Astrocyte of the hippocampus (primary cell): ENCODE data around the gene ELMO1.
"Not testable (repeated sequence)": the region's sequence is repeated elsewhere in the genome, so short reads cannot be mapped to it uniquely, and the experiment has no call there.

ENCODE experiments used
- DNase-seq: peaks from one replicate; pipeline ENCODE4 v3.0.0; 2011; ENCODE audit warnings: low read depth, low spot score

ELMO1 gene

DNA sequence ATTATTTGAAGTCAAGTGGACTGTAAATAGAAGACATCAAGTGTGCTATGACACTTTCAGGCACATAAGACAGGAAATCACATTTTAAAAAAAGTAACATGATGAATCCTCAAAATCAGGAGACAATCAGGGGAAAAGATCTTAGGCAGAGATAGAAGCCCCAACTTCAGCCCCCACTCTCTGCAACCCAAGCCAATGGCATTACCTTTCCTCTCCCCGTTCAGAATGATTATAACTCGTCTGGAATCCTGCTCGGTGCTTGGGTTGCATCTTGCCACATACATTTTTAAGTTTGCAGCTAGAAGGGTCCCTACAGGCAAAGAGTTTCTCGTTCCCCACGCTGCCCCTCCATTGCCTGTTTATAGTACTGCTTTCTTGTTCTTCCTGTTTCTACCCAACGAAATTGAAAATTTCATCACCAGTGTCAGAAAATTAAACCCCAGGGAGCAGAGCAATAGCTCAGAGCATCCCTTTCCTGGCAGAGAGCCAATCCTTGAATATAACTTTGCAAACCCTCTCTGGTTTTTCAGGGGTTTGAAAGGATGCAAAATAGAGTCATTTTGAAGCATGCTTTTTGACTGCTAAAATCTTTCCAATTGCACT is 463.9 kb downstream of the ELMO1 start:
- DNase-seq = no peak

- no peak for DNase-seq
Measured at GRCh38 chr7:36984041-36984521, 464.6 kb downstream of the ELMO1 start.

- no peak for DNase-seq
Measured at GRCh38 chr7:36982766-36983165, 465.9 kb downstream of the ELMO1 start.

GRCh38 chr7:36979810-36980248 is 468.8 kb downstream of the ELMO1 start:
- DNase-seq = peak; percentile 92

- no peak for DNase-seq
Measured at GRCh38 chr7:36978461-36978860, 470.2 kb downstream of the ELMO1 start.

DNA sequence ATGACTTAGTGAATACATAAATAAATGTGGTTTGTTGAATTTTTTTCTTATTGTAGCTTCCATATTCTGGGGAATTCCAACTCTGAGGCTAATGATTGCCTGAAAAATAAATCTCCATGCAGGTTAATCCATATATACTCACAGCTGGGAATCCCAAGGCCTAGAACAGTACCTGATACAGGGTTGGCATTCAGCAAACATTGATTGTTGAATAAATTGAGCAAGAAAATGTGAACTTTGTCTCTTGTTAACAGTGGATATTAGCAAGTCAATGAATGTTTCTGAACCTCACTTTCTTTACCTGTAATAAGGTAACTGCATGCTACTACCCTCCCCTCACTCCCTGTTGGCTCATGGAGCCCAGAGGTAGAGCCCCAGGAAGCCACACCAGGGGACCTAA is 470.8 kb downstream of the ELMO1 start:
- DNase-seq = no peak

DNA sequence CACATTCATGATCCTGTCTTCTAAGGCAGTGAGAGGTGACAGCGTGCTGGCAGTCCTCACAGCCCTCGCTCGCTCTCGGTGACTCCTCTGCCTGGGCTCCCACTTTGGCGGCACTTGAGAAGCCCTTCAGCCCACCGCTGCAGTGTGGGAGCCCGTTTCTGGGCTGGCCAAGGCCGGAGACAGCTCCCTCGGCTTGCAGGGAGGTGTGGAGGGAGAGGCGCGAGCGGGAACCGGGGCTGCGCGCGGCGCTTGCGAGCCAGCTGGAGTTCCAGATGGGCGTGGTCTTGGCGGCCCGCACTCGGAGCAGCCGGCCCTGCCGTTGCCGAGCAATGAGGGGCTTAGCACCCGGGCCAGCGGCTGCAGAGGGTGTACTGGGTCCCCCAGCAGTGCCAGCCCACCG is 475.1 kb downstream of the ELMO1 start:
- DNase-seq = not testable (repeated sequence)

DNA sequence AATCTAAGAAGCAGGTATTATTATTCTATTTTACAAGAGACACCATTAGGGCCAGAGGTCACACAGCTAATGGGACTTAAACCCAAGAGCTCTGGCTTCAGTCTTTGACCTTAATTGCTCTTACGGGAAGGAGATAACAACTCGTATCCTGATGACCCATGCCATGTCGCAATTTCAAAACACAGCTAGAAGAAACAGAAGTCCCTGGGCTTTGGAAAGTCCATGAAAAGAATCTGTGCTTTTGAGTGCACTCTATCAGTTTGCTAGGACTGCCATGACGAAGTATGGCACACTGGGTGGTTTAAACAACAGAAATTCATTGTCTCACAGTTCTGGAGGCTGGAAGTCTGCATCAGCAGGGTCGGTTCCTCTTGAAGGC is 476.5 kb downstream of the ELMO1 start:
- DNase-seq = no peak

GRCh38 chr7:36971515-36972139 is 477.0 kb downstream of the ELMO1 start:
- DNase-seq = no peak

DNA sequence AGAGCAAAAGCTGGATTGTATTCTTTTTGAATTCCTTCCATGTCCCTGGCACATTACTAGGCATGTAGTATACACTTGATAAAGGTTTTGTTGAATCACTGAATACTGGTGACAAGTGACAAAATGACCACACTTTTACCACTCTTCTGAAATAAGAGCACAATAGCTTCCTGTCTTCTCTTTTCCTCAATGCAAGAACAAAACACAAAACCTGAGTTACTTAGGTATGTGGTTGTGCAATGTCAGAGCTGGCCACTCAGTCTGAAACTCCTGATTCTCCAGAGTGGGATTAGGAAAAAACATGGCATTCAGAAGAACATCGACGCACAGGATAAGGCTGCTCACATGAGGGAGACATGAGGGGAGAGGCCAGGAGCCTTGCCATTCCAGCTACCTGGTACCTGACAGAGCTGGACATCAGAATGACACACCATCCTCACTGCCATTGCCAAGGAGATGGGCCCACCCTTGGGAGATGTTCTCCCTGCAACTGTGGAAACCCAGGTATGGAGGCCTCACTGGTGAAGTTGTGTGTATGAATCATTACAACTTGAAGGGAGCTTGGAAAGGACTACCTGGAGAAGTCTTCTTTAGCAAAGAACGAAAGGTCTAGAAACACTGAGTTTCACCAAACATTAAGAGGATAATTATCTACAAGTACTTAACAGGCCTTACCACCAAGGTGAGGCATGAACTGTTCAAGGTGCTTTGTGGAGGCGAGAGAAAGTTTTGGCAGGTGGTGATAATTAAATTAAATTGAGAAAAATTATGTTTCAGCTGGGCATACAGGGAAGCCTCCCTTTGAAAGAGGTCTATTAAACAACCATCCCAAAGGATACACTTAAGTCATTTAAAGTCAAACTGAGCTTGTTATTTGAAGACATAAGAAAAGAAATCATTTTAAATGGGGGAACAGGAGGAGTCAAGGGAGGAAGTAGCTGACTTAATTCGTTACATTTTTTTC is 477.8 kb downstream of the ELMO1 start:
- no peak for DNase-seq

- no peak for DNase-seq
Measured at GRCh38 chr7:36969376-36969775, 479.3 kb downstream of the ELMO1 start.

DNA sequence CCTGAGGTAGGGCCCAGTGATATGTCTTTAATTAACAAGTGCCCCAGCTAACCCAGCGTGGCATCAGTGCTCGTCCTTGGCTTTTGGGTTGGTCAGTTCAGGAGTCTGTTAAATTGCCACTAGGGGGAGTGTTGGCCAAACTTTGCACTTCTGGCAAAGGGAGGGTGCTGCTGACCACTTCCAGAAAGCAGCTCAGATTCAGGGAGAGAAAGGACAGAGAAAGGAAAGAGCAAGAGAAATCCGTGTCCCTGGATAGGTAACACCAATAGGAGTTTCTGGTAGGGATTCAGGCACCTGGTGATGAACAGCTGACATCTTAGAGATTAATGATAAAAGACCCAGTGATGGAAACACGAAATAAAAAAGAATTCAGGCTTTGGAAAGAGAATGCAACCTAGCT is 481.3 kb downstream of the ELMO1 start:
- DNase-seq = peak; percentile 76

DNA sequence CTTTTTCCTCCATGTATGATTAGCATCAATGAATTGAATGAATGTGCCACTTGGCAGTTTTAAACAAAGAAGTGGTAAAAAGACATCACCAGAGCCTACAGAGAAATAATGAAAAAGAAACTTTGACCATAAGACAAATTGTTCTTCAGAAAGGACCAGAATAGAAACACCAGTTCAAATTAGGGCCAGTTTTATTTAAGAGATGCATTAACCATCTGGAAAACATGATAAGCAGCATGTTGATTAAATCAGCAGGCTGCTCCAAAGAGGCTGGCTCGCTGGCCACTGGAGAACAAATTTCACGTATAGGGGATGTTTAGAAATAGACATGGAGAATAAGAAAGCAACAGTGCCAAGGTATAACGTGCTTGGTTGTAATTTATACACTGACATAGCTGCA is 482.0 kb downstream of the ELMO1 start:
- no peak for DNase-seq

DNA sequence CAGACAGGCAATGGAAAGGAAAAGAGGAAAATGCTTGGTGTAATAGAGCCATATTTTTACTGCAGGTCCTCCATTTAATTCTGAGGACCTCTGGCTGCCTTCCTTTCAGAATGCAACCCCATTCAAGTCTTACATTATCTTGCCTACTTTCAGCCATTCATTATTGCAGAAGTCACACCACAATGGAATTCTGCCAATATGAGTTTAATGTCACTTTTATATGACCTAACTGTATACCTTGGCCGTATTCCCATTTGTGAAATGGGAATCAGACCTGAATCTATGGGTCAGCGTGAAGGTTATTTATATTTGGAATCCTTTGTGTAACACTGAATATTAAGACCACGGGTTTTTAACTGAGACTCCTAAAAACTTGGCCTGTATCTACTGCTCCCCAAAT is 482.6 kb downstream of the ELMO1 start:
- DNase-seq = no peak

DNA sequence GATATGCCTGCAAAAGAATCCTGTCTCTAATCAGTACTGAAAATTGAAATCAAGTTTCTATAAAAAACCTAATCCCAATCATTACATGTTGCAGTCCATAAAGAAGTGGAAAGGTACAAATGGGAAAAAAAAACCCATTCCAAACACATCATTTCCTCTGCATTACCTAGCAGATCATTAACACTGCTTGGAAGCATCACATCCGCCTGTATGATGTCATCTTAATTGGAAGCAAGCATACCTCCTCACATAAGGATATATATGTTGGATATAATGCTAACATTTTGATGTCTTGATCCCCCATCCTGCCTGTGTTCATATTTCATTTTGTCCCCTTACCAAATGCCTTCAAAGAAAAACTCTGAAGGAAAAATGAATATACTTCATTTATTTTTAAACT is 483.0 kb downstream of the ELMO1 start:
- DNase-seq = no peak

- no peak for DNase-seq
Measured at GRCh38 chr7:36964297-36964696, 484.4 kb downstream of the ELMO1 start.

DNA sequence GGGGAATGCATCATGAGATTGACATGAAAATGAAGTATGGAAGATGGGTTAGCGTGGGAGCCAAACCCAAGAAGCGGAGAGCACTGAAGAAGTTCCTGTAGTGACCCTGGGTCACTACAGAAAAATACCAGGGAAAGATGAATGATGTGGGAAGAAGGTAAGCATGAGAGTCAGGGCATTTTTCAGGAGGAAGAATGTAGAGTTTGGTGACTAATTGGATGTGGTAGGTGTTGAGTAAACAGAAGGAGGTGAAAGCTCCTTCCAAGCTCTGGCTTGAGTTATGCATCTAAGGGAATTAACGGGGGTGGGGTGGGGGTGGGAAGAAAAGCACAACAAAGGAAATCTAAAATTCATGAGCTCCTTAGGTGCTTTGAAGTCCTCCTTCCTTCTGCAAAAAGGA is 486.3 kb downstream of the ELMO1 start:
- DNase-seq = peak; percentile 92

DNA sequence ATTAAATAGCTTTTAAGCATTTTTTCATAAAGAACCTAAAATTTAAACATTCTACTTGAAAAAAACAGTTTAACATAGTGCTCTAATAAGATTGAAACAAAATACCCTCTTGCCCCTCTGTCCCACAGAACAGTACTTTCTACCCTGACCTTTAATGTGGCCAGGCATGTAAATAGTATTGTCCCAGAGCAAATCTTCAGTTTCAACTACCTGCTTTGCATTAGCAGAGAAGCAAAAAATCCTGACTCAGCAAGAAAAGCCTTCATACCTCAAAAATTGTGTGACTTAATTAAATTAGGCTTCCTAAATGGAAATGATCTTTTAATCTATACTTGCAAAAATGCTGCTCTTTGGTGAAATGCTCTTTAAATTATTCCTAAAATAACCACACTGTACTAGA is 487.0 kb downstream of the ELMO1 start:
- DNase-seq = no peak

DNA sequence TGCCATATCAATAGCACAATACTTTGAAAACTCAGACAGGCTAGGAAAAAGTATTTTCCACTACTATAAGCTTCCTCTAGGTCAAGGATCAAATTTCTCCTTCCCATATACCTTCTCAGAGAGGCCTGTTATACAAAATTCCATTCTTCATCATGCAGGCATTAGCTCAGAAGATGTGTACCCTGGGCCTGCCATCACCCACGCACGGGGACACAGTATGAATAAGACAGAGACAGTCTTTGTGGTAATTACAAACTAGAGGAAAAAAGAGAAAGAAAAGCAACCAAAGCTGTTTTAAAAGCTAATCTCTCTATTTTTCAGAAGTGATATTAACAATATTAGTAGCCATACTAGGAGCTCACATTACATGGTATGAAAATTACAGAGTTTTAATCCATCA is 487.6 kb downstream of the ELMO1 start:
- DNase-seq = no peak

DNA sequence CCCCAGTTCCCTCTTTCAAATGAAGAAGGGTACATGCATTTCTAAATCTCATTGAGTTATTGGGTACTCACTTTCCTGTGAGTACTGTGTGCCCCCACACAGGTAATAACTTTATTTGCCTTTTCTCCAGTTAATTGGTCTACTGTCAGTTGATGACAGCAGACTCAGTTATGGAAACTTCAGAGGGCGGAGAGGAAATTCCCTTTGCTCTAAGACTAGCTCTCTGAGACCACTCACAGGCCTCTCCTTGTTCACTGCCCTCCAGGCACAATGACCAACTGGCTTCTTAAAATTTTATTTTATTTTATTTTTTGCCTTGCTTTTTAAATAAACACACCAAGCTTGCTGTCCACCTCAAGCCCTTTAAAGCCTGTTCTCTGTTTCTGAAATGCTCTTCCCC is 488.6 kb downstream of the ELMO1 start:
- DNase-seq = no peak

GRCh38 chr7:36958111-36958733 is 490.4 kb downstream of the ELMO1 start:
- no peak for DNase-seq

GRCh38 chr7:36957620-36958019 is 491.0 kb downstream of the ELMO1 start:
- DNase-seq = no peak
